T1000 (cell line): ENCODE measurements around the gene SBF2.
A peak's percentile ranks its signal among the peaks of the same experiment; 100 is the strongest.

Experiments
- DNase-seq: peaks from one replicate; lab custom pipeline; 2025; ENCODE audit warnings: mixed read lengths; lab: John Stamatoyannopoulos, UW

Gene SBF2

GRCh38 chr11:9774109-9774508 lies 519.9 kb downstream of the SBF2 start:
- no peak for DNase-seq

GRCh38 chr11:9773524-9773923 lies 520.5 kb downstream of the SBF2 start:
- DNase-seq, result no peak

- DNase-seq, result no peak
These were observed 521.8 kb downstream of the SBF2 start for GRCh38 chr11:9772218-9772617.

GRCh38 chr11:9771071-9771511 lies 522.9 kb downstream of the SBF2 start:
- no peak for DNase-seq

- no peak for DNase-seq
These were observed 524.4 kb downstream of the SBF2 start for GRCh38 chr11:9769621-9770020.

- DNase-seq, result peak; percentile 60
These were observed 528.5 kb downstream of the SBF2 start for GRCh38 chr11:9765320-9766101.

GRCh38 chr11:9763301-9763700 lies 530.7 kb downstream of the SBF2 start:
- no peak for DNase-seq

- no peak for DNase-seq
These were observed 531.5 kb downstream of the SBF2 start for GRCh38 chr11:9762531-9762930.

- no peak for DNase-seq
These were observed 532.5 kb downstream of the SBF2 start for GRCh38 chr11:9761441-9761945.

- DNase-seq, result peak; percentile 73
These were observed 533.8 kb downstream of the SBF2 start for GRCh38 chr11:9760193-9760575.

GRCh38 chr11:9759519-9760192 lies 534.4 kb downstream of the SBF2 start:
- DNase-seq, result peak; percentile 94

- peak; percentile 48 for DNase-seq
These were observed 535.1 kb downstream of the SBF2 start for GRCh38 chr11:9758637-9759518.

- peak; percentile 67 for DNase-seq
These were observed 536.0 kb downstream of the SBF2 start for GRCh38 chr11:9757809-9758636.

- no peak for DNase-seq
These were observed 537.1 kb downstream of the SBF2 start for GRCh38 chr11:9756878-9757277.

GRCh38 chr11:9756461-9756860 lies 537.6 kb downstream of the SBF2 start:
- no peak for DNase-seq

GRCh38 chr11:9755561-9756185 lies 538.3 kb downstream of the SBF2 start:
- no peak for DNase-seq

GRCh38 chr11:9754010-9754471 lies 540.0 kb downstream of the SBF2 start:
- DNase-seq, result no peak

- no peak for DNase-seq
These were observed 541.0 kb downstream of the SBF2 start for GRCh38 chr11:9753021-9753420.

- DNase-seq, result no peak
These were observed 541.9 kb downstream of the SBF2 start for GRCh38 chr11:9752091-9752490.

- no peak for DNase-seq
These were observed 543.5 kb downstream of the SBF2 start for GRCh38 chr11:9750551-9750950.
